Neuron (in vitro differentiated cells): ENCODE data around the gene GLIS1.

Experiments used
- H2AFZ ChIP-seq: one replicate; pipeline ENCODE4 v1.6.1; 2013; ENCODE audit warnings: low read depth, mild to moderate bottlenecking, inconsistent platforms, low read length, moderate library complexity
- H3K27me3 ChIP-seq: one replicate; pipeline ENCODE4 v1.6.1; 2013; ENCODE audit warnings: low read length; ENCODE audit not compliant: insufficient read depth
- H3K36me3 ChIP-seq: one replicate; pipeline ENCODE4 v1.6.1; 2013; ENCODE audit warnings: low read length; ENCODE audit not compliant: insufficient read depth
- H3K4me1 ChIP-seq: one replicate; pipeline ENCODE4 v1.6.1; 2013; ENCODE audit warnings: low read length; ENCODE audit not compliant: insufficient read depth
- H3K4me3 ChIP-seq: 2 replicates; pipeline ENCODE4 v1.5.1; 2013; ENCODE audit warnings: mild to moderate bottlenecking, low read length, moderate library complexity
- H3K9me3 ChIP-seq: one replicate; pipeline ENCODE4 v1.6.1; 2013; ENCODE audit warnings: low read length

GLIS1 gene

DNA sequence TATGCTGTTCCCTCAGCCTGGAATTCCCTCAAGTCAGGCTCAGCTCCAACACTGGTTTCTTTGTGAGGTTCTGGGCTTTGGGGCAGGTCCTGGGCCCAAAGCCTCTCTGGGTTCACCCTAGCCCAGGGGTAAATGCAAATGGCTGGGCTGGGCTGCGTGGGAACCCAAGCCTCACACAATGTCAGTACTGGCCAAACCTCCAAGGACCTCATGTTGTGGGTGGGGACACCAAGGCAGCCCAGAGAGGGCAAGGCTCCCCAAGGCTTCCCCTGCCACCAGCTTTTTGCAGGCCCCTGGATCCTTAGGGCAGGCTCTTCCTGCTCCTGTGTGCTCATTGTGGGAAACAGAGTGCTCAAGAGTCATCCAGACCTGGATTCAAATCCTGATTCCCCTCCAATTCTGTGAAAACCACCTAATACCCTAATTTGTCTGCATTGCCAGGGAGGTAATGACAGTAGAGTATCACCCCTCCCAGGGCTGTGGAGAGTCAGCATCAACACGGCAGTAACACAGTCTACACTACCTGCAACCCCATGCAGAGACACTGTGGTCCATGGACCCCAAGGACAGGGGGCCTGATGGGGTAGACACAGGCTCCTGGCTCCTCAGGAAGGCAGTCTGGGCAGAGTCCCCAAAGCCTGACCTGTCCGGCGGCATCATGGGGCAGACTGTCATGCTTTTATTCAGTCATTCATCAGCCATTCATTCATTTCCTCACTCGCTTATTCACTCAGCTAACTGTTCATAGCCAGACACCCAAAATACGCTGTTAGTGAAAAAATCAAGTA is 194.0 kb downstream of the GLIS1 start:
- Histone ChIP-seq H3K9me3 (no peaks in the 10 kb centered on the region), H3K4me1 (no peaks in the 10 kb centered on the region), H2AFZ (no peak overlapping the region), H3K4me3 (no peak overlapping the region), H3K36me3 (no peaks in the 10 kb centered on the region), H3K27me3 (peaks cover 4% of the 10 kb centered on the region)

DNA sequence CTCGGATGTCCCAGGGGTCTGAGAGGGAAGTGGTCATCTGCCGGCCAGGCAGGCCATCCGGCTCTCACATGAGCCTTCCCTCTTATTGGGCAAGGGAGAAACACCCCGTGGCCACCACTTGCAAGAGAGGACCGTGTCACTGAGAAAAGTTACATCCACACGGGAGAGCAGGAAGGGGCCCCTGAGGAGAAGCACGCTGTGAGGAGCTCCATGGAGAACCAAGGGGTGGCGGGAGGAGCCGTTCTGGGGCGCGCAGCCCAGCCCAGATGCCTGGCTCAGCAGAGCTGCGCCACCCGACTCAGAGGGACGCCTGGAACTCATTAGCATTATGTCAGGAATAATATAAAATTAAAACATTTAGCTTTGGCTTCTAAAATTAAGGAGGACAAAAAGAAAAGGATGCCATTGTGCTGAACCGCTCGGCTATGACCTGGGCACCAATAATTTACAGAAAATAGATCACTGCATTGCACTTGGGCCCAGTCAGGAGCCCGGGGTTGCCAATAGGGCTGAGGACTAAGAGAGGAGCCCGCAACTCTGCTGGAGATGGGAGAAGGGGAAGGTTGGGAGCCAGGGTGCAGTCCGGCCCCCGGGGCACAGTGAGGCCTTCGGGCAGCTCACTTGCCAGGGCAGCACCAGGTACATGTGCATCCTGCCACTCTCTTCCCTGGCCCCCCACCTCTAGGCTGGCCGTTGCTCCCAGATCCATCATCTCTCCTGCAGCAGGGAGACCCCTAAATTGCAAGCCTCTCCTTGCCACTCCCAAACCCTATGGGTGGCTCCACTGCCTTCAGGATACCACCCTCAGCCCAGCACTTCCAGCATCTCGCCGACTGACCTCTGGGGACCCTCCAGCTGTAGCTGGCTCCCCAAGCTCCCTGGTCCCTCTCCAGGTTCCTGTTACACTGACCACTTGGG is 194.9 kb downstream of the GLIS1 start:
- H3K27me3 ChIP-seq, result peaks cover 6% of the 10 kb centered on the region
- no peak overlapping the region for H3K4me3 ChIP-seq
- H3K36me3 ChIP-seq, result no peaks in the 10 kb centered on the region
- H3K4me1 ChIP-seq, result no peaks in the 10 kb centered on the region
- no peaks in the 10 kb centered on the region for H3K9me3 ChIP-seq
- no peak overlapping the region for H2AFZ ChIP-seq

- Histone ChIP-seq H3K9me3 (no peaks in the 10 kb centered on the region), H3K27me3 (peaks cover 9% of the 10 kb centered on the region), H3K4me1 (no peaks in the 10 kb centered on the region), H3K4me3 (no peak overlapping the region), H2AFZ (no peak overlapping the region), H3K36me3 (no peaks in the 10 kb centered on the region)
These were observed 195.7 kb downstream of the GLIS1 start for GRCh38 chr1:53543130-53543777.

GRCh38 chr1:53542551-53542950 is 196.4 kb downstream of the GLIS1 start:
- Histone ChIP-seq H2AFZ (no peak overlapping the region), H3K4me3 (no peak overlapping the region), H3K4me1 (no peaks in the 10 kb centered on the region), H3K36me3 (no peaks in the 10 kb centered on the region), H3K27me3 (peaks cover 11% of the 10 kb centered on the region), H3K9me3 (no peaks in the 10 kb centered on the region)

- H3K36me3 ChIP-seq, result no peaks in the 10 kb centered on the region
- H3K4me3 ChIP-seq, result no peak overlapping the region
- no peaks in the 10 kb centered on the region for H3K9me3 ChIP-seq
- peaks cover 15% of the 10 kb centered on the region for H3K27me3 ChIP-seq
- H3K4me1 ChIP-seq, result no peaks in the 10 kb centered on the region
- no peak overlapping the region for H2AFZ ChIP-seq
These were observed 197.0 kb downstream of the GLIS1 start for GRCh38 chr1:53541761-53542550.

- H3K4me1 ChIP-seq, result no peaks in the 10 kb centered on the region
- H2AFZ ChIP-seq, result no peak overlapping the region
- H3K36me3 ChIP-seq, result no peaks in the 10 kb centered on the region
- peaks cover 17% of the 10 kb centered on the region for H3K27me3 ChIP-seq
- H3K4me3 ChIP-seq, result no peak overlapping the region
- no peaks in the 10 kb centered on the region for H3K9me3 ChIP-seq
These were observed 197.7 kb downstream of the GLIS1 start for GRCh38 chr1:53541263-53541625.

- no peaks in the 10 kb centered on the region for H3K9me3 ChIP-seq
- no peak overlapping the region for H3K4me3 ChIP-seq
- no peak overlapping the region for H2AFZ ChIP-seq
- H3K36me3 ChIP-seq, result no peaks in the 10 kb centered on the region
- H3K27me3 ChIP-seq, result peaks cover 21% of the 10 kb centered on the region
- H3K4me1 ChIP-seq, result no peaks in the 10 kb centered on the region
These were observed 198.2 kb downstream of the GLIS1 start for GRCh38 chr1:53540604-53541262.

- H3K4me3 ChIP-seq, result no peak overlapping the region
- no peaks in the 10 kb centered on the region for H3K4me1 ChIP-seq
- H3K27me3 ChIP-seq, result peaks cover 23% of the 10 kb centered on the region
- H3K36me3 ChIP-seq, result no peaks in the 10 kb centered on the region
- H3K9me3 ChIP-seq, result no peaks in the 10 kb centered on the region
- H2AFZ ChIP-seq, result no peak overlapping the region
These were observed 199.0 kb downstream of the GLIS1 start for GRCh38 chr1:53539711-53540603.

DNA sequence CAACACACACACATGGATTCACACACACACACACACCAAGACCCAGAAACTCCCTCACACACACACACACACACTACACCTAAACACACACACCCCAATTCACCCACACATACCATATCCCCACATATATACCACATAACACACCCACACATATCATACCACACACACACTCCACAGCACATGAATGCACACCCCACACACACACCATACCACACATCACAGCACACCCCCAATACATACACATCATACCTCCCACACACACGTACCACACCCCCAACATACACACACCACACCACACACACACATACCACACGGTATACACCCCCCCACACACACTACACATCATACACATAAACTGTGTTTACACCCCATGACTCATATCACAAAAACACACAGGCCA is 199.7 kb downstream of the GLIS1 start:
- no peaks in the 10 kb centered on the region for H3K9me3 ChIP-seq
- no peaks in the 10 kb centered on the region for H3K36me3 ChIP-seq
- H3K4me1 ChIP-seq, result no peaks in the 10 kb centered on the region
- H3K27me3 ChIP-seq, result peaks cover 25% of the 10 kb centered on the region
- no peak overlapping the region for H2AFZ ChIP-seq
- H3K4me3 ChIP-seq, result no peak overlapping the region

- Histone ChIP-seq H3K36me3 (no peaks in the 10 kb centered on the region), H2AFZ (no peak overlapping the region), H3K4me3 (no peak overlapping the region), H3K27me3 (peaks cover 34% of the 10 kb centered on the region), H3K9me3 (no peaks in the 10 kb centered on the region), H3K4me1 (no peaks in the 10 kb centered on the region)
These were observed 202.4 kb downstream of the GLIS1 start for GRCh38 chr1:53536606-53537005.

DNA sequence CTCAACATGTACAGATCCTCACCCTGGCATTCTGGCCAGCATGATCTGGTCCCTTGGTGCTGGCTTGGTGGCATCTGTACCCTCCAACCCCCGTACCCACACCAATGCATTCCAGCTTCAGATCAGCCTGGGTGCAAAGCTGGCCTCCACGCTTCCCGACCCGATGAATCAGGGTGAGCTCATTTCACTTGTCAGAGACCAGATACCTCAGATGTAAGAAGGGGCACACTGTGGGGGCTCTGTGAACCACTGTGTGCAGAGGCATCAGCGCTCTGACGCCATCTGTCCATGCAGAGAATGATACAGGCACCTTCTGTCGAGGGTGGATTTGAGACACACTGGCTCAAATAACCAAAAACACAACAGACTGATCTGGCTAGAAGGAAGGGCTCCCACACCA is 203.1 kb downstream of the GLIS1 start:
- H3K9me3 ChIP-seq, result no peaks in the 10 kb centered on the region
- H2AFZ ChIP-seq, result no peak overlapping the region
- no peak overlapping the region for H3K4me3 ChIP-seq
- H3K36me3 ChIP-seq, result no peaks in the 10 kb centered on the region
- H3K27me3 ChIP-seq, result peaks cover 34% of the 10 kb centered on the region
- H3K4me1 ChIP-seq, result no peaks in the 10 kb centered on the region
